PC-3 (cell line): ENCODE measurements around the gene IL24. TPM values are rescaled to one million over a fixed set of nuclear protein-coding genes. Genes with fewer than 3 reads are reported as not detected.

Experiments used
- ATAC-seq: fragments of 200-7000 bp; cut with Tn5 transposase; 2 replicates; pipeline ENCODE4 v1.9.1; 2020; ENCODE audit warnings: mild to moderate bottlenecking, moderate library complexity
- BruUV-seq: library from RNA; stranded (reverse); fragments of 400-500 nt; replicated peaks from 2 replicates; lab custom pipeline; 2021; lab: Mats Ljungman, UMichigan
- CTCF ChIA-PET: fragments of 300-600 bp; sonication (Branson Sonifier 250); formaldehyde crosslinking; loops from one replicate; lab custom pipeline; 2022; ENCODE audit warnings: antibody characterized with exemption; lab: Charles Lee
- POLR2A ChIA-PET: fragments of 300-600 bp; sonication (Branson Sonifier 250); formaldehyde crosslinking; loops from one replicate; lab custom pipeline; 2022; ENCODE audit warnings: antibody characterized with exemption; ENCODE audit not compliant: unreplicated experiment; lab: Charles Lee
- DNase-seq: peaks from one replicate; pipeline ENCODE4 v3.0.0-alpha.2; 2015
- H2AFZ ChIP-seq: fragments of 300-600 bp; sonication (generic); 2 replicates; pipeline ENCODE4 v1.6.0; 2016; ENCODE audit warnings: antibody characterized with exemption, low read length
- H3F3A ChIP-seq: fragments of 300-600 bp; sonication (generic); one replicate; pipeline ENCODE4 v1.6.0; 2017; ENCODE audit warnings: antibody characterized with exemption, low read length, control low read depth, mild to moderate bottlenecking; ENCODE audit not compliant: unreplicated experiment
- H3K27ac ChIP-seq: fragments of 300-600 bp; sonication (generic); 2 replicates; pipeline ENCODE4 v1.5.1; 2016; ENCODE audit warnings: mild to moderate bottlenecking, low read length
- H3K27me3 ChIP-seq: fragments of 300-600 bp; sonication (generic); 2 replicates; pipeline ENCODE4 v1.6.1; 2016; ENCODE audit warnings: low read length, mixed read lengths
- H3K36me3 ChIP-seq: fragments of 300-600 bp; sonication (generic); 2 replicates; pipeline ENCODE4 v1.6.1; 2016; ENCODE audit warnings: low read depth, mixed run types, low read length, mixed read lengths
- H3K4me1 ChIP-seq: fragments of 300-600 bp; sonication (generic); 2 replicates; pipeline ENCODE4 v1.5.1; 2016; ENCODE audit warnings: low read length; ENCODE audit not compliant: insufficient read depth
- H3K4me2 ChIP-seq: fragments of 300-600 bp; sonication (generic); 2 replicates; pipeline ENCODE4 v1.6.0; 2016; ENCODE audit warnings: low read length
- H3K4me3 ChIP-seq: fragments of 300-600 bp; sonication (generic); 2 replicates; pipeline ENCODE4 v1.5.1; 2016; ENCODE audit warnings: mild to moderate bottlenecking, low read length, mixed read lengths
- H3K79me2 ChIP-seq: fragments of 300-600 bp; sonication (generic); 2 replicates; pipeline ENCODE4 v1.6.1; 2017; ENCODE audit warnings: low read length, mixed read lengths
- H3K9ac ChIP-seq: fragments of 300-600 bp; sonication (generic); 2 replicates; pipeline ENCODE4 v1.6.0; 2016; ENCODE audit warnings: mild to moderate bottlenecking, low read length
- H3K9me2 ChIP-seq: fragments of 300-600 bp; sonication (generic); replicated peaks from 2 replicates; pipeline ENCODE4 v1.6.1; 2016; ENCODE audit warnings: mixed run types, low read length, mixed read lengths
- H3K9me3 ChIP-seq: fragments of 300-600 bp; sonication (generic); 2 replicates; pipeline ENCODE4 v1.6.1; 2016; ENCODE audit warnings: low read length, mixed read lengths
- H4K20me1 ChIP-seq: fragments of 300-600 bp; sonication (generic); 2 replicates; pipeline ENCODE4 v1.6.1; 2016; ENCODE audit warnings: low read length, mixed read lengths
- EZH2 ChIP-seq: fragments of 300-600 bp; sonication (generic); IDR thresholded peaks from one replicate; pipeline ENCODE4 v1.6.1; 2017; ENCODE audit warnings: antibody characterized with exemption, mild to moderate bottlenecking, low read length; ENCODE audit not compliant: unreplicated experiment
- EZH2phosphoT487 ChIP-seq: fragments of 300-600 bp; sonication (generic); IDR thresholded peaks from 2 replicates; pipeline ENCODE4 v1.6.1; 2018; ENCODE audit warnings: mild to moderate bottlenecking, antibody characterized with exemption, low read length, borderline replicate concordance
- intact Hi-C: fragments of 100-400 bp; cut with micrococcal nuclease; formaldehyde crosslinking; loops from 2 replicates; pipeline ENCODE4 v1.9.0; 2023
- total RNA-seq: library from RNA; depleted of rRNA; stranded (reverse); fragments of >200 nt; gene quantifications from 2 replicates; pipeline ENCODE4 v1.2.3, GENCODE V29; 2014
- TF ChIP-seq, protein P1 (sequence below): fragments of 300-600 bp; sonication (generic); conservative IDR thresholded peaks from 2 replicates; pipeline ENCODE4 v1.5.1; 2017; ENCODE audit warnings: antibody characterized with exemption, low read depth, mild to moderate bottlenecking, low read length

Gene IL24
- total RNA-seq, 1 experiment from 2014 or later: 1.9 TPM

GRCh38 chr1:206908038-206908437 is 10.8 kb downstream of the IL24 start:
- ATAC-seq: no peak
- Histone ChIP-seq H3K9me3 (no peaks in the 10 kb centered on the region), H3K4me2 (peak overlapping the region; percentile 88; the same call in 1 of the 2 replicates), H3K4me3 (no peak overlapping the region), H2AFZ (no peak overlapping the region), H3F3A (peaks cover 7% of the 10 kb centered on the region), H3K79me2 (no peaks in the 10 kb centered on the region), H3K9me2 (peaks cover 4% of the 10 kb centered on the region; the same call in 1 of the 2 replicates), H3K27me3 (no peaks in the 10 kb centered on the region), H3K4me1 (peaks cover 61% of the 10 kb centered on the region), H3K36me3 (0 out of 2 replicates have a peak, but pooled peaks cover 2% of the 10 kb centered on the region), H3K27ac (peak overlapping the region; percentile 86), H3K9ac (peak overlapping the region; percentile 92; the same call in 1 of the 2 replicates), H4K20me1 (no peaks in the 10 kb centered on the region)
- TF ChIP-seq EZH2phosphoT487: no peak
- CTCF ChIA-PET: interaction anchor here (1.2 to 1.6 kb wide), 2 partner anchors 98 to 125 kb away, joined by 5 to 6 read pairs; no protein-coding TSS in a partner anchor
- no TSS peak for BruUV-seq
- intact Hi-C loops: no loop called here
- peak; percentile 47 for DNase-seq
- POLR2A ChIA-PET: interaction anchor here (1.5 kb wide), 1 partner anchor 9 kb away, joined by 6 read pairs; no protein-coding TSS in a partner anchor

- no peaks in the 10 kb centered on the region for H3K27me3 ChIP-seq
- no peaks in the 10 kb centered on the region for H3K36me3 ChIP-seq
- peak; percentile 94 for DNase-seq
- TF ChIP-seq EZH2phosphoT487: no peak
- TF ChIP-seq, protein P1, sequence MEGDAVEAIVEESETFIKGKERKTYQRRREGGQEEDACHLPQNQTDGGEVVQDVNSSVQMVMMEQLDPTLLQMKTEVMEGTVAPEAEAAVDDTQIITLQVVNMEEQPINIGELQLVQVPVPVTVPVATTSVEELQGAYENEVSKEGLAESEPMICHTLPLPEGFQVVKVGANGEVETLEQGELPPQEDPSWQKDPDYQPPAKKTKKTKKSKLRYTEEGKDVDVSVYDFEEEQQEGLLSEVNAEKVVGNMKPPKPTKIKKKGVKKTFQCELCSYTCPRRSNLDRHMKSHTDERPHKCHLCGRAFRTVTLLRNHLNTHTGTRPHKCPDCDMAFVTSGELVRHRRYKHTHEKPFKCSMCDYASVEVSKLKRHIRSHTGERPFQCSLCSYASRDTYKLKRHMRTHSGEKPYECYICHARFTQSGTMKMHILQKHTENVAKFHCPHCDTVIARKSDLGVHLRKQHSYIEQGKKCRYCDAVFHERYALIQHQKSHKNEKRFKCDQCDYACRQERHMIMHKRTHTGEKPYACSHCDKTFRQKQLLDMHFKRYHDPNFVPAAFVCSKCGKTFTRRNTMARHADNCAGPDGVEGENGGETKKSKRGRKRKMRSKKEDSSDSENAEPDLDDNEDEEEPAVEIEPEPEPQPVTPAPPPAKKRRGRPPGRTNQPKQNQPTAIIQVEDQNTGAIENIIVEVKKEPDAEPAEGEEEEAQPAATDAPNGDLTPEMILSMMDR: peak; percentile 37; the same call in 1 of the 2 replicates
- no TSS peak for BruUV-seq
- peaks cover 4% of the 10 kb centered on the region; the same call in 1 of the 2 replicates for H3K9me2 ChIP-seq
- H3K4me3 ChIP-seq: peak overlapping the region; percentile 65
- CTCF ChIA-PET: interaction anchor here (0.5 to 1.8 kb wide), 14 partner anchors 11 to 412 kb away, joined by 3 to 19 read pairs (median 4); partner anchors contain the start of gene CD55
- H3F3A ChIP-seq: peaks cover 7% of the 10 kb centered on the region
- POLR2A ChIA-PET: interaction anchor here (0.6 to 1.6 kb wide), 7 partner anchors 11 to 516 kb away, joined by 3 to 21 read pairs (median 6); partner anchors contain the start of gene C1orf116
- intact Hi-C loops: no loop called here
- H2AFZ ChIP-seq: peak overlapping the region; percentile 66
- H3K4me2 ChIP-seq: peak overlapping the region; percentile 88
- peak overlapping the region; percentile 86 for H3K27ac ChIP-seq
- peak; percentile 65 for ATAC-seq
- H3K9me3 ChIP-seq: no peaks in the 10 kb centered on the region
- H3K4me1 ChIP-seq: peaks cover 55% of the 10 kb centered on the region
- H3K79me2 ChIP-seq: no peaks in the 10 kb centered on the region
- no peaks in the 10 kb centered on the region for H4K20me1 ChIP-seq
- peak overlapping the region; percentile 92 for H3K9ac ChIP-seq
Measured at GRCh38 chr1:206909161-206909882, 12.1 kb downstream of the IL24 start.

- BruUV-seq: no TSS peak
- ChIA-PET CTCF (interaction anchor here (0.8 to 1.8 kb wide), 8 partner anchors 14 to 411 kb away, joined by 3 to 19 read pairs (median 4); partner anchors contain the start of gene CD55), POLR2A (interaction anchor here (0.6 to 1.6 kb wide), 7 partner anchors 11 to 515 kb away, joined by 3 to 21 read pairs (median 6); partner anchors contain the start of gene C1orf116)
- Histone ChIP-seq H3K4me3 (peak overlapping the region; percentile 65), H3K79me2 (no peaks in the 10 kb centered on the region), H3K36me3 (no peaks in the 10 kb centered on the region), H3K4me1 (peaks cover 49% of the 10 kb centered on the region), H3K27me3 (no peaks in the 10 kb centered on the region), H3K9ac (peak overlapping the region; percentile 92), H3K27ac (peak overlapping the region; percentile 86), H3F3A (peaks cover 7% of the 10 kb centered on the region), H3K9me3 (no peaks in the 10 kb centered on the region), H4K20me1 (no peaks in the 10 kb centered on the region), H2AFZ (peak overlapping the region; percentile 66), H3K9me2 (no peaks in the 10 kb centered on the region), H3K4me2 (peak overlapping the region; percentile 88)
- TF ChIP-seq EZH2 (no peak), EZH2phosphoT487 (no peak)
- TF ChIP-seq, protein P1: no peak; the same call in 1 of the 2 replicates
- ATAC-seq (peak; percentile 14; the same call in 1 of the 2 replicates), DNase-seq (no peak)
- intact Hi-C loops: loop anchor here (5.0 kb wide), 1 partner anchor 303 kb away; no protein-coding TSS in a partner anchor
Measured at GRCh38 chr1:206909883-206910318, 12.7 kb downstream of the IL24 start.
